GM12878 (cell line): ENCODE measurements around the gene BDH1. TPM values are rescaled to one million over a fixed set of nuclear protein-coding genes. Genes with fewer than 3 reads are reported as not detected.

ENCODE experiments used
- ATAC-seq: fragments of 200-7000 bp; cut with Tn5 transposase; 3 replicates; pipeline ENCODE4 v1.9.1; 2020; ENCODE audit warnings: mild to moderate bottlenecking, moderate library complexity
- BruUV-seq: library from RNA; stranded (reverse); fragments of 400-500 nt; replicated peaks from 2 replicates; lab custom pipeline; 2021; lab: Mats Ljungman, UMichigan
- CTCF ChIA-PET: fragments of 300-600 bp; sonication (Branson Sonifier 250); formaldehyde crosslinking; extraction: SDS; loops from one replicate; lab custom pipeline; 2021; ENCODE audit warnings: inconsistent platforms; lab: Yijun Ruan, JAX
- POLR2A ChIA-PET: fragments of 350-600 bp; formaldehyde crosslinking; extraction: SDS; loops from one replicate; lab custom pipeline; 2021; ENCODE audit warnings: inconsistent platforms; lab: Charles Lee
- RAD21 ChIA-PET: fragments of 300-600 bp; sonication (Branson Sonifier 250); formaldehyde crosslinking; loops from one replicate; lab custom pipeline; 2023; ENCODE audit warnings: antibody characterized with exemption; ENCODE audit not compliant: unreplicated experiment; lab: Charles Lee
- SMC1A ChIA-PET: fragments of 300-600 bp; sonication (Branson Sonifier 250); formaldehyde crosslinking; loops from one replicate; lab custom pipeline; 2023; ENCODE audit not compliant: unreplicated experiment, uncharacterized antibody; lab: Charles Lee
- DNase-seq: peaks from one replicate; pipeline ENCODE4 v3.0.0-alpha.2; 2011; ENCODE audit warnings: low read depth, low spot score
- FAIRE-seq: peaks from 3 replicates; lab custom pipeline; 2011; peaks lifted over from hg19 to GRCh38; lab: Jason Lieb, UNC
- H2AFZ ChIP-seq: 2 replicates; pipeline ENCODE4 v1.6.0; 2011; ENCODE audit warnings: low read depth, low read length, control low read depth; ENCODE audit not compliant: control insufficient read depth
- H3K27ac ChIP-seq: 2 replicates; pipeline ENCODE4 v1.5.1; 2011; ENCODE audit warnings: control low read depth; ENCODE audit not compliant: control insufficient read depth, insufficient read depth
- H3K27me3 ChIP-seq, 2 experiments: replicated peaks in 1 of 2; 2 replicates each; pipeline versions ENCODE4 v1.6.0 to v1.6.1; 2011; ENCODE audit warnings: low read length in 1 of 2; ENCODE audit not compliant: control insufficient read depth in 2 of 2, insufficient read depth in 2 of 2
- H3K36me3 ChIP-seq, 2 experiments: 2 replicates each; pipeline ENCODE4 v1.5.1; 2011; ENCODE audit warnings: low read length in 1 of 2; ENCODE audit not compliant: control insufficient read depth in 2 of 2, insufficient read depth in 2 of 2
- H3K4me1 ChIP-seq: 2 replicates; pipeline ENCODE4 v1.6.1; 2011; ENCODE audit warnings: mild to moderate bottlenecking, low read length, moderate library complexity, mixed read lengths; ENCODE audit not compliant: control insufficient read depth, insufficient read depth
- H3K4me2 ChIP-seq: 2 replicates; pipeline ENCODE4 v1.6.0; 2011; ENCODE audit warnings: control low read depth; ENCODE audit not compliant: control insufficient read depth, insufficient read depth
- H3K4me3 ChIP-seq: fragments of 200-600 bp; sonication (generic); 2 replicates; pipeline ENCODE4 v1.5.1; 2016
- H3K79me2 ChIP-seq: 2 replicates; pipeline ENCODE4 v1.6.0; 2011; ENCODE audit warnings: low read length; ENCODE audit not compliant: control insufficient read depth, insufficient read depth
- H3K9ac ChIP-seq: 2 replicates; pipeline ENCODE4 v1.8.0; 2011; ENCODE audit warnings: low read length, control low read depth, mixed read lengths; ENCODE audit not compliant: control insufficient read depth, insufficient read depth
- H3K9me3 ChIP-seq: replicated peaks from 3 replicates; pipeline ENCODE4 v1.5.1; 2011; ENCODE audit warnings: mild to moderate bottlenecking, low read length; ENCODE audit not compliant: control insufficient read depth, insufficient read depth
- H4K20me1 ChIP-seq: 2 replicates; pipeline ENCODE4 v1.6.0; 2011; ENCODE audit not compliant: control insufficient read depth, insufficient read depth
- ELK1 ChIP-seq: IDR thresholded peaks from 2 replicates; pipeline ENCODE4 v1.6.1; 2012; ENCODE audit warnings: low read depth, low read length, improper control_type of control experiment
- NFYA ChIP-seq: IDR thresholded peaks from 2 replicates; pipeline ENCODE4 v1.6.1; 2011; ENCODE audit warnings: low read depth, mild to moderate bottlenecking, low read length, improper control_type of control experiment, borderline replicate concordance
- NR2F1 ChIP-seq: fragments of 450-650 bp; conservative IDR thresholded peaks from 2 replicates; pipeline ENCODE4 v1.6.1; 2017; ENCODE audit warnings: mild to moderate bottlenecking
- RCOR1 ChIP-seq: conservative IDR thresholded peaks from 2 replicates; pipeline ENCODE4 v1.6.1; 2012; ENCODE audit warnings: low read depth, low read length, improper control_type of control experiment
- ZBTB11 ChIP-seq: fragments of 450-650 bp; formaldehyde crosslinking; IDR thresholded peaks from 2 replicates; pipeline ENCODE4 v1.5.0; 2022; ENCODE audit warnings: mild to moderate bottlenecking, missing genetic modification characterization
- ZNF274 ChIP-seq: IDR thresholded peaks from one replicate; pipeline ENCODE4 v1.8.0; 2011; ENCODE audit not compliant: insufficient read length, insufficient read depth
- ZNF687 ChIP-seq: fragments of 450-650 bp; IDR thresholded peaks from 2 replicates; pipeline ENCODE4 v1.6.1; 2017; ENCODE audit warnings: mild to moderate bottlenecking, moderate library complexity
- WGBS: methylation state at CpG from one replicate; pipeline ENCODE4 v1.1.6; 2016; ENCODE audit warnings: low lambda C conversion rate; ENCODE audit not compliant: insufficient replicate concordance, insufficient coverage; ENCODE audit errors: missing lambda C conversion rate; 5-methylcytosine and 5-hydroxymethylcytosine counted together
- in situ Hi-C: fragments of 300-500 bp; cut with MboI; formaldehyde crosslinking; loops from 9 replicates; pipeline ENCODE4 v1.14.3; 2018; ENCODE audit warnings: mixed read lengths
- intact Hi-C: fragments of 100-400 bp; cut with micrococcal nuclease; formaldehyde crosslinking; loops from one replicate; pipeline ENCODE4 v1.14.2; 2022; ENCODE audit not compliant: unreplicated experiment
- polyA plus RNA-seq, 11 experiments: library from polyadenylated mRNA; depleted of rRNA in 4 of 11; unstranded in 6 of 11; stranded (reverse) in 5 of 11; fragments of >200 nt; fragmentation: Nextera tagmentation in 4 of 11; fragmentation: Illumina TruSeq in 1 of 11; extraction: Ambion mirVana in 4 of 11; extraction: Trizol in 1 of 11; gene quantifications; 1 replicate in 1 of 11; 2 replicates in 10 of 11; pipeline versions ENCODE4 v1.2.1 to v1.2.3, GENCODE V29; 2011 to 2016; ENCODE audit warnings: inconsistent platforms in 2 of 11, missing spikeins in 2 of 11, low read depth in 1 of 11
- total RNA-seq, 4 experiments: library from RNA; depleted of rRNA in 3 of 4; stranded (reverse); fragments of >200 nt in 3 of 4; fragmentation: Illumina TruSeq in 1 of 4; extraction: Trizol in 1 of 4; gene quantifications; 2 replicates each; pipeline versions ENCODE4 v1.2.1 to v1.2.3, GENCODE V29; 2013 to 2021

The BDH1 gene
- total and polyA plus RNA-seq, 10 of the 15 experiments (the other 5 are each of a cell fraction or from before 2014, with no cell fraction given), result 11.3 to 84.5 (median 60.3) TPM

- Histone ChIP-seq H2AFZ (no peak overlapping the region), H3K4me3 (no peak overlapping the region), H3K9ac (no peak overlapping the region), H3K4me1 (0 out of 2 replicates have a peak, but pooled peaks cover 8% of the 10 kb centered on the region), H3K4me2 (no peak overlapping the region), H3K9me3 (no peaks in the 10 kb centered on the region), H3K27me3 (no peaks in the 10 kb centered on the region), H3K27ac (no peak overlapping the region), H3K79me2 (no peaks in the 10 kb centered on the region), H4K20me1 (no peaks in the 10 kb centered on the region), H3K36me3 (no peaks in the 10 kb centered on the region)
- WGBS, result 23% methylated on average over 11 of the region's 11 CpGs
- no peak for ATAC-seq
- DNase-seq, result no peak
- POLR2A ChIA-PET, result interaction anchor here (0.6 kb wide), 1 partner anchor 188 kb away, joined by 3 read pairs; no protein-coding TSS in a partner anchor
- FAIRE-seq, result no peak
- intact Hi-C loops (no loop called here), in situ Hi-C loops (no loop called here)
- RAD21 ChIA-PET, result no interaction called here
- BruUV-seq, result no TSS peak
- SMC1A ChIA-PET, result interaction anchor here (0.7 to 2.2 kb wide), 2 partner anchors 8 to 12 kb away, joined by 3 to 5 read pairs; no protein-coding TSS in a partner anchor
- TF ChIP-seq ELK1, result no peak
- no peak for TF ChIP-seq ZBTB11 (CRISPR knock-in tag)
- no peak for TF ChIP-seq NR2F1
- no peak for TF ChIP-seq RCOR1
- no peak for TF ChIP-seq NFYA
- no peak for TF ChIP-seq ZNF687
- TF ChIP-seq ZNF274, result no peak
- CTCF ChIA-PET, result interaction anchor here (0.6 to 1.5 kb wide), 2 partner anchors 10 to 222 kb away, joined by 3 read pairs; no protein-coding TSS in a partner anchor
Observed at GRCh38 chr3:197478746-197479668, 76.8 kb downstream of the BDH1 start.
